NCI-H2081 treated with DMSO at 0.1 percent for 48 hours (cell line): ENCODE data around the gene CEP162.
"Not testable (repeated sequence)": the region's sequence is repeated elsewhere in the genome, so short reads cannot be mapped to it uniquely, and the experiment has no call there.

ENCODE experiments used
- DNase-seq: peaks from one replicate; lab custom pipeline; 2025; lab: John Stamatoyannopoulos, UW

Gene CEP162

GRCh38 chr6:84141521-84141920, 85.9 kb downstream of the CEP162 start:
- no peak for DNase-seq

- no peak for DNase-seq
Measured at GRCh38 chr6:84139311-84139710, 88.1 kb downstream of the CEP162 start.

- DNase-seq: no peak
Measured at GRCh38 chr6:84137989-84138575, 89.4 kb downstream of the CEP162 start.

- DNase-seq: no peak
Measured at GRCh38 chr6:84137051-84137375, 90.4 kb downstream of the CEP162 start.

GRCh38 chr6:84136364-84137050, 90.9 kb downstream of the CEP162 start:
- no peak for DNase-seq

- no peak for DNase-seq
Measured at GRCh38 chr6:84135291-84135690, 92.2 kb downstream of the CEP162 start.

GRCh38 chr6:84133385-84133784, 94.1 kb downstream of the CEP162 start:
- not testable (repeated sequence) for DNase-seq

GRCh38 chr6:84129588-84129987, 97.9 kb downstream of the CEP162 start:
- not testable (repeated sequence) for DNase-seq

- no peak for DNase-seq
Measured at GRCh38 chr6:84123186-84123585, 104.3 kb downstream of the CEP162 start.

GRCh38 chr6:84119277-84119676, 108.2 kb downstream of the CEP162 start:
- no peak for DNase-seq

GRCh38 chr6:84118191-84118590, 109.3 kb downstream of the CEP162 start:
- DNase-seq: no peak

- not testable (repeated sequence) for DNase-seq
Measured at GRCh38 chr6:84114933-84115594, 112.4 kb downstream of the CEP162 start.

- DNase-seq: not testable (repeated sequence)
Measured at GRCh38 chr6:84111351-84111750, 116.1 kb downstream of the CEP162 start.

- no peak for DNase-seq
Measured at GRCh38 chr6:84107495-84107894, 119.9 kb downstream of the CEP162 start.

GRCh38 chr6:84105215-84105924, 122.1 kb downstream of the CEP162 start:
- not testable (repeated sequence) for DNase-seq

- no peak for DNase-seq
Measured at GRCh38 chr6:84103029-84103428, 124.4 kb downstream of the CEP162 start.

- no peak for DNase-seq
Measured at GRCh38 chr6:84095156-84095555, 132.3 kb downstream of the CEP162 start.

GRCh38 chr6:84093441-84094435, 133.7 kb downstream of the CEP162 start:
- no peak for DNase-seq

- no peak for DNase-seq
Measured at GRCh38 chr6:84089552-84089951, 137.9 kb downstream of the CEP162 start.

- no peak for DNase-seq
Measured at GRCh38 chr6:84089081-84089480, 138.4 kb downstream of the CEP162 start.
